Mammary epithelial cell (primary cell): ENCODE data around the gene RUVBL2.
"Not testable (repeated sequence)": the region's sequence is repeated elsewhere in the genome, so short reads cannot be mapped to it uniquely, and the experiment has no call there.

Experiments used
- CTCF ChIP-seq, 2 donors: IDR thresholded peaks in 1 of 2; conservative IDR thresholded peaks in 1 of 2; 2 replicates each; pipeline ENCODE4 v1.5.1; 2011 to 2012; ENCODE audit warnings: inconsistent platforms in 2 of 2, low read length in 2 of 2, mild to moderate bottlenecking in 2 of 2, control low read depth in 1 of 2, low read depth in 1 of 2; ENCODE audit not compliant: insufficient read depth in 1 of 2; ENCODE audit errors: extremely low read depth in 1 of 2
- EZH2 ChIP-seq: IDR thresholded peaks from 2 replicates; pipeline ENCODE4 v1.6.1; 2012; ENCODE audit warnings: low read length, inconsistent platforms, borderline replicate concordance

DNA sequence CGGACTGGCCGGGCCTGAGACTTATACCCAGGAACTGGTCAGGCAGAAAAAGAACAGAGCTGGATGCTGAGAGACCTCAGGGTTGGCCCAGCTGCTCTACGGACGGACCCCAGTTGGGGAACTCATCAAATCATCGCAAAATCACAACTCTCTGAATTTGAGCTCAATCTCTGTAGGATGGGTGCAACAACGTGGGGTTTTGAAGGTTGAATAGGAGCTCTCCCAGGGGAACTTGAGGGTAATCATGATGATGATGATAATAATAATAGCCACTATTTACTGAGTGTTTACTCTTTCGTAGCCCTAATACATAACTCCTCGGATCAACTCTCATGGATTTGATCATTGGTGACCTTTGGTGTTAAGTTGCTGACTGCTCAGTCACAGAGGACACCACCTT, 36.6 kb downstream of the RUVBL2 start:
- not testable (repeated sequence) for TF ChIP-seq CTCF (conservative IDR thresholded peaks at IDR 0.05 in 1 of 2, IDR thresholded peaks at IDR 0.05 in 1 of 2; ENCODE audit: extremely low read depth in 1 of 2, insufficient read depth in 1 of 2, low read depth in 1 of 2, low read length in 2 of 2); EZH2
